ENCODE results near the gene EML3. TPM values are rescaled to one million over a fixed set of nuclear protein-coding genes. Genes with fewer than 3 reads are reported as not detected.

Gene EML3
- total RNA-seq, 2 experiments from 2014 or later: 113 to 116 TPM

DNA sequence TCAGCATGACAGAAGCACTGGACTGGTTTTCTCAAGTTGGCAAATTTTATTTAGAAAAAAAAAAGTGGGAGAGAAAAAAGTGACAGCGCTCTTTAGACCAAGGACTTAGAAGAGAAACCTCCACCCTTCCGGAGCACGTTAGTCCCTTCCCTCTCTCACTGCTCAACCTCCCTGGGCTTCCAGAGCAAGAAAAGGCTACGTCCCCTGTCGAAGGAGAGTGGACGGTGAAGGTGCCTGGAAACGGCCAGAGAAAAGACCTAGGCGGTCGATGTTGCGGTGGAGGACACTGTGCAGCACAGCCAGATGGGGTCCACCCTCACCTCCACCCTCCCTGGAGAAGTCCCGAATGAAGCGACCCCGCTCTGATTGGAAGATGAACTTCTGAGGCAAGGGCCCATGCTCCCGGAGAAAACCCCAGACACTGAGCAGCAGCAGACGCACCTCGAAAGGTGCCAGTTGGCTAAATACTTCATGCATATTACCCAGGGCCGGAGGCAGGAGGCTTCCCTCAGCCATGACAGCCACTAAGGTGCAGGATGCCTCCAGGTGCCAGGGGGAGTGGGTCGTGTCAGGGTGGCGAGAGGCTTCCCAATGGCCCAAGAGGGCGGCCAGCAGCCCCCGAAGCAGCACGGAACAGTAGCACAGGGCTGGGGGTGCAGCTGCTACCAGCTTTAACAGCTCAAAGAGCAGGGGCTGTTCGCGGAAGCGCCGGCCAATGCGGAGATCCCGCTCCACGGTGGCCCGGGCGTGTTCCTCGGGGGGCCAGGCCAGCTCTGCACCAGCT, 34.4 kb upstream of the EML3 start:
- ChIA-PET POLR2A (interaction anchor here (0.6 to 7.2 kb wide), 12 partner anchors 9 to 194 kb away, joined by 3 to 68 read pairs (median 6); partner anchors contain the start of genes C11orf98, CSKMT, EML3 and LBHD1), CTCF (interaction anchor here (0.8 to 1.7 kb wide), 5 partner anchors 35 to 222 kb away, joined by 3 to 5 read pairs (median 4); partner anchors contain the start of gene TUT1)
- peaks cover 29% of the 10 kb centered on the region for H3K4me1 Mint-ChIP-seq (ENCODE audit: low read depth)
- DNase-seq: no peak
- H3K27me3 Mint-ChIP-seq: no peaks in the 10 kb centered on the region
- intact Hi-C loops (cut with micrococcal nuclease): loop anchor here (1.0 to 2.0 kb wide), 3 partner anchors 25 to 56 kb away; partner anchors contain the start of genes EML3, ROM1 and TUT1
- H3K4me3 Mint-ChIP-seq: peak overlapping the region; percentile 94
- peak overlapping the region; percentile 94 for H3K27ac Mint-ChIP-seq
- H3K9me3 Mint-ChIP-seq: no peaks in the 10 kb centered on the region
- H3K36me3 Mint-ChIP-seq: peaks cover 18% of the 10 kb centered on the region

DNA sequence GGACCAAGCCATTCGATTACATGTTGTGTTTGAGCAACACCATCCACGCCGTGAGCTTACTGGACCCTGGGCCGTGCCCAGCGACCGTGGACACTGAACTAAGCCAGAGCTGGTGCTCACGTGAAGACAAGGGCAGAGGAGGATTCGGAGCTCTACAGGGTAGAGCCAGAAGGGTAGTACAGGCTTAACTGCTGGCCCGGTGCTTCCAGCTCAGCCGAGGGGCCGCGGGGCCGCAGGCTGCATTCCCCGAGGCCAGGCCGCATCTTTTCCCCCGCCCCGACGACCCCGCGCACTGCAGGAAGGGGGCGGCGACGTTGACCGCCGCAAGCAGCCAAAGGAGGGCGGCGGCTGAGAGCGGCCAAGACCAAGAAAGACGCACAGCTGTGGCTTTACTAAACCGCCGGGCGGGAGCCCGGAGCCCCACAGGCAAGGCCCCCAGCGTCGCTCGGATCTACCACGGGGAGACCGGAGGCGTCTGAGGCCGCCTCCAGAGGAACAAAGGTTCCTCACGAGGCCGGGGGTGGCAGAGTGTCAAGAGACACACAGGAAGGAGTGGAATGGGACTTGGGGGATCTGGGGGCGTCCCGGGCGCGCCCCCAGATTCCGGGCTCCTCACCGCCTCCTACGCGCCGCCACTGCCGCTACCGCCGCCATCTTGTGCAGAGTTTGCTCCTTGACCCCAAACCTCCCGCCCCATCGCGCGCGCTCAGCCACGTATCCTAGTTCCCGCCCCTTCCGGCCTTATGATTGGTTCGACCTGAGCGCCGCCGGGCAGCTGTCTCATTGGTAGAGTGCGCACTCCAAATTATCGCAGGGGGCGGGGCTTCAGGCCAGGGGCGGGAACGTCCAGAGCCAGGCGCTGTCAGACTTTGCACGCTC, 33.6 kb upstream of the EML3 start, which contains the start of gene GANAB:
GANAB (minus strand) TSS at position 668 of the 879 bp plus-strand sequence; CDS start at position 654, 14 bp downstream.
- Mint-ChIP-seq H3K27ac (peak within 1 kb of the TSS; percentile 94), H3K27me3 (no peaks in the 10 kb centered on the region), H3K9me3 (no peaks in the 10 kb centered on the region), H3K4me3 (peak within 1 kb of the TSS; percentile 94), H3K36me3 (peaks cover 21% of the 10 kb centered on the region), H3K4me1 (ENCODE audit: low read depth) (peaks cover 30% of the 10 kb centered on the region)
- POLR2A ChIA-PET: interaction anchor here (0.6 to 7.2 kb wide), 18 partner anchors 9 to 210 kb away, joined by 3 to 68 read pairs (median 5); partner anchors contain the start of genes B3GAT3, C11orf98, CSKMT and EML3
- peak; percentile 100 for DNase-seq
- intact Hi-C loops (cut with micrococcal nuclease): loop anchor here (1.0 to 2.0 kb wide), 3 partner anchors 24 to 55 kb away; partner anchors contain the start of genes EML3, ROM1 and TUT1
- CTCF ChIA-PET: interaction anchor here (0.6 to 1.7 kb wide), 7 partner anchors 23 to 221 kb away, joined by 3 to 5 read pairs (median 3); partner anchors contain the start of genes HNRNPUL2 and STX5

DNA sequence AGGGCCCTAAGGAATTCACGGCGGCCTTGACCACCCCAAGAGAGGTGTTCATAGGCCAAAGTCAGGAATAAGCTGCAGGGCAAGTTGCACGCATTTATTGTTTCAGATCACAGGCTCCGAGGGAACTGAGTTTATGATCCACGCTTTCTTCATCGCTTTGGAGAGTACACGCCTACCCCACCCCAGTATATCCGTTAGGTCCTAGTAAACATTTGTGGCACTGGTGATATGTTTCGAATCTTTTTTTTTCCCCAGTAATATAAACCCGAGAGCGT, 33.0 kb upstream of the EML3 start:
- intact Hi-C loops (cut with micrococcal nuclease): no loop called here
- POLR2A ChIA-PET: interaction anchor here (0.8 to 7.2 kb wide), 14 partner anchors 10 to 210 kb away, joined by 3 to 68 read pairs (median 5); partner anchors contain the start of genes B3GAT3, C11orf98, CSKMT and EML3
- H3K4me1 Mint-ChIP-seq (ENCODE audit: low read depth): peaks cover 32% of the 10 kb centered on the region
- peak overlapping the region; percentile 94 for H3K4me3 Mint-ChIP-seq
- CTCF ChIA-PET: interaction anchor here (0.6 to 1.7 kb wide), 5 partner anchors 23 to 186 kb away, joined by 3 to 5 read pairs (median 4); partner anchors contain the start of genes HNRNPUL2, STX5 and TUT1
- peaks cover 21% of the 10 kb centered on the region for H3K36me3 Mint-ChIP-seq
- no peaks in the 10 kb centered on the region for H3K27me3 Mint-ChIP-seq
- peak overlapping the region; percentile 94 for H3K27ac Mint-ChIP-seq
- DNase-seq: peak; percentile 20
- no peaks in the 10 kb centered on the region for H3K9me3 Mint-ChIP-seq

DNA sequence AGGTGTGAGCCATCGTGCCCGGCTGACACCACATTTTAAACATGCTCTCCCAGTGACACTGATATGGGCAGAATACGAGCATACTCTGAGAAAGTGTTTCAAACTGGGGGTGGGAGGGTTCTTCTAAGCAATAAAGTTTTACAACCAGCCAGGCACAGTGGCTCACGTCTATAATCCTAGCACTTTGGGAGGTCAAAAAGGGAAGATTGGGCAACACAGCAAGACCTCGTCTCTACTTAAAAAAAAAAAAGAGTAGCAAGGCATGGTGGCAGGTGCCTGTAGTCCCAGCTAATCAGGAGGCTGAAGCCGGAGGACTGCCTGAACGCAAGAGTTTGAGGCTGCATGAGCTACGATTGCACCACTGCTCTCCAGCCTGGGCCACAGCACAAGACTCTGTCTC, 31.6 kb upstream of the EML3 start:
- H3K27ac Mint-ChIP-seq: peak overlapping the region; percentile 43
- peaks cover 22% of the 10 kb centered on the region for H3K36me3 Mint-ChIP-seq
- H3K4me1 Mint-ChIP-seq (ENCODE audit: low read depth): peaks cover 41% of the 10 kb centered on the region
- H3K9me3 Mint-ChIP-seq: no peaks in the 10 kb centered on the region
- ChIA-PET POLR2A (interaction anchor here (0.6 to 7.2 kb wide), 6 partner anchors 10 to 208 kb away, joined by 3 to 68 read pairs (median 5); partner anchors contain the start of genes B3GAT3, C11orf98, CSKMT and TUT1), CTCF (interaction anchor here (1.1 to 1.4 kb wide), 3 partner anchors 50 to 70 kb away, joined by 3 to 5 read pairs (median 3); partner anchors contain the start of gene TUT1)
- no peak for DNase-seq
- H3K27me3 Mint-ChIP-seq: no peaks in the 10 kb centered on the region
- H3K4me3 Mint-ChIP-seq: no peak overlapping the region
- intact Hi-C loops (cut with micrococcal nuclease): no loop called here

DNA sequence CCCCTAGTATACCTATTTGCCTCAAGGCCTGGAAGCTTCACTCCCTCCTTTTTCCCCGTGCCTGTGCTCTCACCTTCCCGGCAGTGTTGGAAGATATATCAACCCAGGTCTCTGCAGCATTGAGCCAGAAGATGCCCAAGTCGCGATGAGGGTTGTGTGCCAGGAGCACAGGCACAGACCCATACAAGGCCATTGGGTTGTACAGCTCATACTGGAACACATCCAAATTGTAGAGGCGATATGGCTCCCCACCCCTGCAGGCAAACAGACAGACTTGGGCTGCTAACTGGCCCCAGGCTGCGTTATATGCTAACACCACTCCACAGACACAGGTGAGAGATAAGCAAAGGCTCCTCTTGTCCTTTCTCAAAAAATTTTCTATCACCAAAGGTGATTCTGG, 19.9 kb upstream of the EML3 start:
- CTCF ChIA-PET: interaction anchor here (1.0 kb wide), 1 partner anchor 40 kb away, joined by 3 read pairs; no protein-coding TSS in a partner anchor
- H3K4me3 Mint-ChIP-seq: no peak overlapping the region

DNA sequence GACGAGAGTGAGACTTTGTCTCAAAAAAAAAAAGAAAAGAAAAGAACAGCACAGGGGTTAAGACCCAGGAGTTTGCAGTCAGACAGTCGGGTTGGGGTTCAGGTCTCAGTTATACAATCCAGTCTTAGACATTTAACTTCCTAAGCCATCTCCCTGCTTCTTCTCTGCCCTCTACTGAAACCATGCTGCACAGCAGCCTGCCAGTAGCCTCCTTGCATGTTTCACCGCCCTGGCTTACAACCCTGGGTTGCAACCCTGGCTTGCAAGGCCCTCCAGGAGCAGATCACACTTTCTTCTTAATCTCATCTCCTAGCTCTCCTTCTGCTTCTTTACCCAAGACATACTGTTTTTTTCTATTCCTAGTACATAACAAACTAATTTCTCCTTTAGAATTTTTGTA, 15.1 kb upstream of the EML3 start:
- DNase-seq: no peak
- Mint-ChIP-seq H3K4me3 (no peak overlapping the region), H3K27ac (no peak overlapping the region), H3K4me1 (ENCODE audit: low read depth) (no peaks in the 10 kb centered on the region), H3K9me3 (no peaks in the 10 kb centered on the region), H3K36me3 (peaks cover 44% of the 10 kb centered on the region), H3K27me3 (no peaks in the 10 kb centered on the region)
- intact Hi-C loops (cut with micrococcal nuclease): no loop called here
- CTCF ChIA-PET: interaction anchor here (1.1 kb wide), 1 partner anchor 15 kb away, joined by 3 read pairs; no protein-coding TSS in a partner anchor
- POLR2A ChIA-PET: no interaction called here

More for the DNA sequence above, 19.9 kb upstream of the EML3 start:
- Mint-ChIP-seq H3K4me1 (ENCODE audit: low read depth) (peaks cover 16% of the 10 kb centered on the region), H3K36me3 (peaks cover 57% of the 10 kb centered on the region), H3K27ac (no peak overlapping the region), H3K27me3 (no peaks in the 10 kb centered on the region), H3K9me3 (no peaks in the 10 kb centered on the region)
- intact Hi-C loops (cut with micrococcal nuclease): no loop called here
- DNase-seq: no peak
- POLR2A ChIA-PET: interaction anchor here (0.6 to 0.8 kb wide), 2 partner anchors 39 to 41 kb away, joined by 3 to 4 read pairs; partner anchors contain the start of genes LBHD1, TUT1 and UQCC3

DNA sequence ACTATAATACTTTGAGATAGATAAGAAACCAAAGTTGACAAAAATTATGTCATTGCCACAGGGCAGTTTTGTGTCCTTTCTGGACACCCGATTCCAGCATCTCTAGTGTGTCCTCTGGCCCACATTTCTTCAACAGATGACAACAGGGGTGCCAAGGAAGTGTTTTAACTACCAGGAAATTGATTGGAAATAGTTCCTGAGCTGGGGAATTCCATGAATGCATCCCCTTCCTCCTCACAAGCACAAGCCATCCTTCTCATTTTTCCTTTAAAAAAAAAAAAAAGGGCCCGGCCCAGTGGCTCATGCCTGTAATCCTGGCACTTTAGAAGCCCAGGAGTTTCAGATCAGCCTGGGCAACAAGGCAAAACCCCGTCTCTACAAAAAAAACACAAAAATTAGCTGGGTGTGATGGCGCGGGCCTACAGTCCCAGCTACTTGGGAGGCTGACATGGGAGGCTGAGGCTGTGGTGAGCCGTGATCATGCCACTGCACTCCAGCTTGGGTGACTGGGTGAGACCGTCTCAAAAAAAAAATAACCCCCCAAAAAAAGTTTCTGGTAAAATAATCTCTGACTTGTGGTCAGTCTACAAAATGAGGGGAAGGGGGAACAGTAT, 10.0 kb upstream of the EML3 start:
- POLR2A ChIA-PET: interaction anchor here (0.6 to 3.8 kb wide), 12 partner anchors 9 to 233 kb away, joined by 3 to 30 read pairs (median 4); partner anchors contain the start of genes C11orf98, CSKMT, EML3 and GANAB
- peak overlapping the region; percentile 93 for H3K27ac Mint-ChIP-seq
- H3K36me3 Mint-ChIP-seq: peaks cover 28% of the 10 kb centered on the region
- H3K9me3 Mint-ChIP-seq: no peaks in the 10 kb centered on the region
- peaks cover 22% of the 10 kb centered on the region for H3K4me1 Mint-ChIP-seq (ENCODE audit: low read depth)
- CTCF ChIA-PET: interaction anchor here (0.7 to 3.0 kb wide), 11 partner anchors 10 to 198 kb away, joined by 3 to 31 read pairs (median 4); partner anchors contain the start of genes EML3, INTS5, LBHD1 and ROM1
- peak overlapping the region; percentile 97 for H3K4me3 Mint-ChIP-seq
- DNase-seq: no peak
- H3K27me3 Mint-ChIP-seq: no peaks in the 10 kb centered on the region
- intact Hi-C loops (cut with micrococcal nuclease): loop anchor here (1.0 to 2.0 kb wide), 7 partner anchors 9 to 258 kb away; partner anchors contain the start of genes C11orf98, CSKMT, GANAB and ROM1

DNA sequence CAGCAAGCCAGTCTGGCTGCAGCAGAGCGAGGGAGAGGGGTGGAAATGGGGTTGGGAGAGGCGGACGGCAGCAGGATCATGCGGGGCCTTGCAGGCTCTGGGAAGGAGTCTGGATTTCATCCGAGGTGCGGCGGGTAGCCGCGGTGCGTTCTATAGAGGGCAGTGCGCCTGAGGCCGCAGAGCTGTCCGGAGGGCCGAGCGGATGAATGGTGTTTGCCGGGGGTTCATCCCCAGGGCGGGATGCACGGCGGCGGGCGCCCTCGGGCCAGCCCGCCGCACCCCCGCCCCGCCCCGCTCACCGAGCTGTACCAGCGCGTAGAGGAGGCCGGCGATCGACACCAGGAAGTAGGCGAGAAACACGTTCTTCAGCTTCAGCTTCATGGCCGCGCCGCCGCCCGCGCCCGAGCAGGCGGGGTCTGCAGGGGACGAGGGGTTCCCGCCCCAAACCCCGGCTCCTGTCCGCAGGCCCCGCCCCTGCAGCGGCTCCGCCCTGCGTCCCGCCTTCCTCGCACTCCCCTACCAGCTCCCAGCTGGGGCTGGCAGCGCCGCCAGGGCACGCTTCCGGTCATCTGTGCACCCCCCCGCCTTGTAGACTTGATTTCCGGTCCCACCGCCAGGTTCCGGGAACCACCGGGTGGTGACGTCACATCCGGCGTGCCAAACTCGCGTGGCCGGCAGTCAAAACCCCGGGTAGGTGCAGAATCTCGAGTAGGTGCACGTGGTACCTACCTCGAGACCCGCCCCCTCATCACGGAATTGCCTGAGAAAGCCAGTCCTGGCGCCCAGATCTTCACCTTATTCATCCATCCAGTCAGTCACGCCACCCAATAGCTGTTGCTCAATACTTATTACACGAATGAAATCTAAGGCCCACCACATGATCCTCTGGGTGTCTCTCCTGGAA, 9.2 kb upstream of the EML3 start, which contains the start of gene B3GAT3:
B3GAT3 (minus strand) TSS at position 420 of the 904 bp plus-strand sequence; CDS start at position 381, 39 bp downstream.
- Mint-ChIP-seq H3K36me3 (peaks cover 22% of the 10 kb centered on the region), H3K27ac (peak within 1 kb of the TSS; percentile 96), H3K27me3 (no peaks in the 10 kb centered on the region), H3K9me3 (no peaks in the 10 kb centered on the region), H3K4me3 (peak within 1 kb of the TSS; percentile 97), H3K4me1 (ENCODE audit: low read depth) (peaks cover 22% of the 10 kb centered on the region)
- POLR2A ChIA-PET: interaction anchor here (0.6 to 3.8 kb wide), 19 partner anchors 9 to 234 kb away, joined by 3 to 30 read pairs (median 4); partner anchors contain the start of genes C11orf98, CSKMT, EEF1G and EML3
- CTCF ChIA-PET: interaction anchor here (0.7 to 3.0 kb wide), 14 partner anchors 9 to 197 kb away, joined by 3 to 31 read pairs (median 4); partner anchors contain the start of genes C11orf98, CSKMT, EEF1G and EML3
- intact Hi-C loops (cut with micrococcal nuclease): loop anchor here (1.0 to 2.0 kb wide), 7 partner anchors 9 to 259 kb away; partner anchors contain the start of genes C11orf98, CSKMT, GANAB and ROM1
- DNase-seq: peak; percentile 98

DNA sequence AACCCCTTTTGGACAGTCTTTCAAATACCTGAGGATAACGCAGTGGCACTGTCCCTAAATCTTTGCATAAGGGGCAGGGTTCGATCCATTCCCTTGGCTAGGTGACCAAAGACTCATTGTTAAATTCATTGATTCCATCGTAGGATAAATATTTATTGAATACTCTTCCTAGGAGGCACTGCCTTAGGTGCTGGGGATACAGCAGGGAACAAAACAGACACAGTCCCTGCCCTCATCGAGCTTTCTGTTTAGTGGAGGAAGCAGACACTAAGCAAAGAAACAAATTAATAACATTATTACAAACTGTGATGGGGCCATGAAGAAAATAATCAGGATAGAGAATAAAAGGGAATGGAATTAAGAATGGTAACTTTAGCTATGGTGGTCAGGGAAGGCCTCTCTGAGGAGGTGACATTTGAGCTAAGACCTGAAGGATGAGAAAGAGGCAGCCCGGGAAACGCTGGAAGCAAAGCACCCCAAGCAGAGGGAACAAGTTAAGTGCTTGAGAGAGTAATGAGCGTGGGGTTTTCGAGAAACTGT, 8.5 kb upstream of the EML3 start:
- Mint-ChIP-seq H3K27ac (peak overlapping the region; percentile 96), H3K4me3 (peak overlapping the region; percentile 97), H3K9me3 (no peaks in the 10 kb centered on the region), H3K4me1 (ENCODE audit: low read depth) (peaks cover 25% of the 10 kb centered on the region), H3K27me3 (no peaks in the 10 kb centered on the region), H3K36me3 (peaks cover 22% of the 10 kb centered on the region)
- no peak for DNase-seq
- ChIA-PET POLR2A (interaction anchor here (0.6 to 3.8 kb wide), 15 partner anchors 8 to 220 kb away, joined by 3 to 30 read pairs (median 4); partner anchors contain the start of genes C11orf98, CSKMT, EEF1G and EML3), CTCF (interaction anchor here (0.9 to 3.0 kb wide), 9 partner anchors 9 to 165 kb away, joined by 3 to 31 read pairs (median 6); partner anchors contain the start of genes C11orf98, CSKMT, EEF1G and EML3)
- intact Hi-C loops (cut with micrococcal nuclease): no loop called here
